ENCODE measurements around the gene NOX5. TPM values are rescaled to one million over a fixed set of nuclear protein-coding genes. Genes with fewer than 3 reads are reported as not detected.

Gene NOX5
- total and polyA plus RNA-seq, 2 of the 4 experiments (the other 2 are of a cell fraction) = 0.07 TPM; not detected in 1

- Histone ChIP-seq H3K4me3 (ENCODE audit: insufficient read depth, low read depth, low read length) (no peak overlapping the region), H2BK5ac (ENCODE audit: low read depth, low read length, poor library complexity, severe bottlenecking) (no peak overlapping the region), H3K56ac (ENCODE audit: extremely low read depth, insufficient read depth, low read length) (no peak overlapping the region), H2AK9ac (replicated peaks; ENCODE audit: low read depth, low read length, poor library complexity) (no peak overlapping the region), H3K27ac (ENCODE audit: insufficient read depth, low read length) (no peak overlapping the region), H3K23ac (ENCODE audit: low read depth, low read length) (no peak overlapping the region), H4K5ac (ENCODE audit: low read depth, low read length) (no peak overlapping the region), H2BK15ac (ENCODE audit: low read depth, low read length) (no peak overlapping the region), H2AK5ac (ENCODE audit: low read depth, low read length) (no peak overlapping the region), H2BK120ac (ENCODE audit: low read depth, low read length) (no peak overlapping the region), H3K18ac (ENCODE audit: low read depth, low read length) (no peak overlapping the region), H4K8ac (ENCODE audit: low read depth in 2 of 2, low read length in 2 of 2) (no peak overlapping the region), H3K9me1 (ENCODE audit: insufficient read depth, low read length) (no peaks in the 10 kb centered on the region), H3K79me1 (ENCODE audit: low read depth in 1 of 2, low read length in 2 of 2) (no peaks in the 10 kb centered on the region), H2BK20ac (ENCODE audit: low read depth, low read length) (no peak overlapping the region), H3K36me3 (ENCODE audit: control insufficient read depth, insufficient read depth, low read length) (no peaks in the 10 kb centered on the region), H2AFZ (replicated peaks; ENCODE audit: low read length, poor library complexity) (no peak overlapping the region), H3K27me3 (ENCODE audit: control insufficient read depth, insufficient read depth, low read length) (peaks cover 58% of the 10 kb centered on the region), H3K14ac (replicated peaks; ENCODE audit: low read depth, low read length) (no peak overlapping the region), H3K9me3 (ENCODE audit: control insufficient read depth, insufficient read depth, low read length) (no peaks in the 10 kb centered on the region), H3K4me1 (ENCODE audit: control insufficient read depth, insufficient read depth, low read length) (peaks cover 1% of the 10 kb centered on the region; the same call in 1 of the 2 replicates), H3K4me2 (ENCODE audit: low read depth, low read length) (no peak overlapping the region), H3K4ac (ENCODE audit: low read depth, low read length) (no peak overlapping the region), H4K20me1 (ENCODE audit: insufficient read depth, low read length) (no peaks in the 10 kb centered on the region), H3K9ac (ENCODE audit: low read depth, low read length) (no peak overlapping the region), H4K91ac (ENCODE audit: insufficient read depth, low read depth, low read length) (no peak overlapping the region)
- intact Hi-C loops (cut with micrococcal nuclease) = no loop called here
- ChIA-PET CTCF (interaction anchor here (0.7 kb wide), 1 partner anchor 17 kb away, joined by 4 read pairs; no protein-coding TSS in a partner anchor), POLR2A (ENCODE audit: unreplicated experiment) (no interaction called here)
- TF ChIP-seq FOS (IDR thresholded peaks at IDR 0.05; ENCODE audit: low read depth, low read length) (no peak), MAZ (IDR thresholded peaks at IDR 0.05; ENCODE audit: borderline replicate concordance, low read depth, low read length) (no peak), MXI1 (IDR thresholded peaks at IDR 0.05; ENCODE audit: borderline replicate concordance, low read depth, low read length) (no peak), CHD1 (IDR thresholded peaks at IDR 0.05; ENCODE audit: low read depth, low read length) (no peak), POLR2A (IDR thresholded peaks at IDR 0.05; ENCODE audit: low read depth, low read length) (no peak), CEBPB (IDR thresholded peaks at IDR 0.05; ENCODE audit: low read depth, low read length) (no peak), SMC3 (IDR thresholded peaks at IDR 0.05; ENCODE audit: low read depth, low read length) (no peak), BHLHE40 (IDR thresholded peaks at IDR 0.05; ENCODE audit: low read depth, low read length) (no peak), RAD21 (IDR thresholded peaks at IDR 0.05; ENCODE audit: low read length) (no peak), NFE2L2 (IDR thresholded peaks at IDR 0.05; ENCODE audit: low read depth, low read length) (no peak), USF2 (IDR thresholded peaks at IDR 0.05; ENCODE audit: low read depth, low read length) (no peak), ELK1 (IDR thresholded peaks at IDR 0.05; ENCODE audit: borderline replicate concordance, low read depth, low read length) (no peak), RFX5 (IDR thresholded peaks at IDR 0.05; ENCODE audit: low read depth, low read length) (no peak), MAFK (IDR thresholded peaks at IDR 0.05; ENCODE audit: low read depth, low read length) (no peak), RCOR1 (IDR thresholded peaks at IDR 0.05; ENCODE audit: insufficient replicate concordance, low read length) (no peak)
- TF ChIP-seq, protein P1, sequence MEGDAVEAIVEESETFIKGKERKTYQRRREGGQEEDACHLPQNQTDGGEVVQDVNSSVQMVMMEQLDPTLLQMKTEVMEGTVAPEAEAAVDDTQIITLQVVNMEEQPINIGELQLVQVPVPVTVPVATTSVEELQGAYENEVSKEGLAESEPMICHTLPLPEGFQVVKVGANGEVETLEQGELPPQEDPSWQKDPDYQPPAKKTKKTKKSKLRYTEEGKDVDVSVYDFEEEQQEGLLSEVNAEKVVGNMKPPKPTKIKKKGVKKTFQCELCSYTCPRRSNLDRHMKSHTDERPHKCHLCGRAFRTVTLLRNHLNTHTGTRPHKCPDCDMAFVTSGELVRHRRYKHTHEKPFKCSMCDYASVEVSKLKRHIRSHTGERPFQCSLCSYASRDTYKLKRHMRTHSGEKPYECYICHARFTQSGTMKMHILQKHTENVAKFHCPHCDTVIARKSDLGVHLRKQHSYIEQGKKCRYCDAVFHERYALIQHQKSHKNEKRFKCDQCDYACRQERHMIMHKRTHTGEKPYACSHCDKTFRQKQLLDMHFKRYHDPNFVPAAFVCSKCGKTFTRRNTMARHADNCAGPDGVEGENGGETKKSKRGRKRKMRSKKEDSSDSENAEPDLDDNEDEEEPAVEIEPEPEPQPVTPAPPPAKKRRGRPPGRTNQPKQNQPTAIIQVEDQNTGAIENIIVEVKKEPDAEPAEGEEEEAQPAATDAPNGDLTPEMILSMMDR (conservative IDR thresholded peaks at IDR 0.05; ENCODE audit: low read depth, low read length) = no peak
- no CpG with 5 or more reads among the region's 5 CpGs for whole genome bisulfite sequencing, 2 experiments (ENCODE audit: extremely low coverage in 2 of 2, insufficient read length in 1 of 2)
- dilution Hi-C loops (cut with HindIII; ENCODE audit: low sequenced_read_pairs, unreplicated experiment) = no loop called here
- ATAC-seq (ENCODE audit: low read depth) = no peak
- no TSS peak for BruUV-seq (replicated peaks)
- in situ Hi-C loops (cut with MboI; ENCODE audit: low sequenced_read_pairs) = no loop called here
- DNase-seq = no peak
These were observed 74.8 kb downstream of the NOX5 start for GRCh38 chr15:69089258-69089657.
